Measurements from ENCODE around the gene ZBTB16. TPM values are rescaled to one million over a fixed set of nuclear protein-coding genes. Genes with fewer than 3 reads are reported as not detected.

The ZBTB16 gene
- total and polyA plus RNA-seq, 2 donors (not counting 3 experiments of a cell fraction or from before 2014, with no cell fraction given) = 9.8 to 20.3 TPM

- Histone ChIP-seq H3K27me3 (ENCODE audit: control insufficient read depth in 2 of 2, insufficient read depth in 2 of 2, low read length in 2 of 2) (no peaks in the 10 kb centered on the region), H3K9me3 (replicated peaks; ENCODE audit: control insufficient read depth, insufficient read depth, low read length) (no peaks in the 10 kb centered on the region), H3K79me2 (ENCODE audit: control insufficient read depth, insufficient read depth, low read length) (no peaks in the 10 kb centered on the region), H3K9ac (replicated peaks; ENCODE audit: extremely low read depth, insufficient read depth, low read length) (no peak overlapping the region), H3K4me1 (ENCODE audit: control insufficient read depth, extremely low read depth, insufficient read depth, low read length) (peaks cover 7% of the 10 kb centered on the region), H3K36me3 (ENCODE audit: control insufficient read depth in 2 of 2, extremely low read depth in 1 of 2, insufficient read depth in 2 of 2, low read length in 2 of 2) (no peaks in the 10 kb centered on the region), H3K4me3 (replicated peaks in 1 of 3; ENCODE audit: insufficient read depth in 1 of 3, low read depth in 1 of 3, low read length in 3 of 3) (no peak overlapping the region), H3K4me2 (ENCODE audit: insufficient read depth, low read length) (no peak overlapping the region), H2AFZ (ENCODE audit: low read depth, low read length) (no peak overlapping the region), H3K27ac (ENCODE audit: insufficient read depth, low read depth, low read length) (no peak overlapping the region), H4K20me1 (replicated peaks; ENCODE audit: control insufficient read depth, extremely low read depth, insufficient read depth, low read length) (no peaks in the 10 kb centered on the region), H3K9me1 (replicated peaks; ENCODE audit: control insufficient read depth, extremely low read depth, insufficient read depth, low read length) (no peaks in the 10 kb centered on the region)
- no peak for DNase-seq (ENCODE audit: low read depth, low spot score)
- dilution Hi-C loops (cut with MboI; ENCODE audit: extremely low pct_ligation_motif_present, low sequenced_read_pairs) = no loop called here
- no peak for TF ChIP-seq FOS (IDR thresholded peaks at IDR 0.05; ENCODE audit: borderline replicate concordance, insufficient read depth, low read length)
- no peak for TF ChIP-seq GATA2 (IDR thresholded peaks at IDR 0.05; ENCODE audit: insufficient read depth, insufficient read length, low read depth, low read length)
- TF ChIP-seq EZH2 (IDR thresholded peaks at IDR 0.05; ENCODE audit: borderline replicate concordance, low read depth, low read length, severe bottlenecking) = no peak
- no peak for TF ChIP-seq MAX (IDR thresholded peaks at IDR 0.05; ENCODE audit: insufficient read depth, insufficient read length)
- TF ChIP-seq CTCF (IDR thresholded peaks at IDR 0.05; ENCODE audit: extremely low read depth in 1 of 2, insufficient read depth in 1 of 2, low read depth in 1 of 2, low read length in 2 of 2) = no peak
- no peak for TF ChIP-seq POLR2A (IDR thresholded peaks at IDR 0.05; ENCODE audit: low read depth, low read length)
- TF ChIP-seq POLR2AphosphoS5 (IDR thresholded peaks at IDR 0.05; ENCODE audit: insufficient read depth, low read depth, low read length) = no peak
- no peak for TF ChIP-seq JUN (IDR thresholded peaks at IDR 0.05; ENCODE audit: borderline replicate concordance, insufficient read depth, insufficient read length, low read depth)
- TF ChIP-seq MYC (IDR thresholded peaks at IDR 0.05; ENCODE audit: low read depth, low read length) = no peak
- intact Hi-C loops (cut with micrococcal nuclease) = loop anchor here (1.0 kb wide), 1 partner anchor 9 kb away; no protein-coding TSS in a partner anchor
- POLR2A ChIA-PET = no interaction called here
- FAIRE-seq = no peak
- no TSS peak for BruUV-seq (replicated peaks)
- CTCF ChIA-PET = interaction anchor here (0.8 to 1.7 kb wide), 3 partner anchors 8 to 112 kb away, joined by 4 to 5 read pairs (median 4); no protein-coding TSS in a partner anchor
These were observed 90.3 kb downstream of the ZBTB16 start for GRCh38 chr11:114149689-114150407.

All from endothelial cell of umbilical vein (primary cell).